OCI-LY7 (cell line): ENCODE data around the gene SALL1.

Experiments used
- CTCF ChIP-seq: fragments of 200-600 bp; sonication (generic); conservative IDR thresholded peaks from 2 replicates; pipeline ENCODE4 v1.5.1; 2014; ENCODE audit warnings: mild to moderate bottlenecking, antibody characterized with exemption, low read length, moderate library complexity, mixed read lengths
- EZH2phosphoT487 ChIP-seq: fragments of 200-600 bp; sonication (generic); IDR thresholded peaks from 2 replicates; pipeline ENCODE4 v1.6.1; 2018; ENCODE audit warnings: low read depth, borderline replicate concordance, mild to moderate bottlenecking, mixed run types, antibody characterized with exemption, low read length, moderate library complexity, mixed read lengths

- TF ChIP-seq CTCF, result no peak
- TF ChIP-seq EZH2phosphoT487, result no peak
Measured at GRCh38 chr16:51103590-51103989, 47.5 kb downstream of the SALL1 start.
